Inflammatory macrophage treated with lipopolysaccharide for 4 hours (primary cell): ENCODE measurements around the gene PSMB2.

Source experiments
- DNase-seq: peaks from one replicate; pipeline ENCODE4 v3.0.0-alpha.2; 2020

PSMB2 gene

GRCh38 chr1:35555601-35556477, 85.5 kb downstream of the PSMB2 start:
- DNase-seq, result no peak

GRCh38 chr1:35555212-35555584, 86.1 kb downstream of the PSMB2 start:
- DNase-seq, result no peak

- no peak for DNase-seq
Observed at GRCh38 chr1:35554266-35555211, 86.8 kb downstream of the PSMB2 start.

- DNase-seq, result no peak
Observed at GRCh38 chr1:35553851-35554250, 87.5 kb downstream of the PSMB2 start.
